ENCODE measurements around the gene RWDD1. TPM values are rescaled to one million over a fixed set of nuclear protein-coding genes. Genes with fewer than 3 reads are reported as not detected.

RWDD1 gene
- polyA plus RNA-seq, 1 experiment = 22.5 TPM

GRCh38 chr6:116557893-116558292 lies 13.4 kb upstream of the RWDD1 start:
- no peaks in the 10 kb centered on the region for H3K36me3 ChIP-seq (ENCODE audit: control insufficient read depth, insufficient read depth, low read length)
- ChIA-PET CTCF (interaction anchor here (0.6 to 9.0 kb wide), 9 partner anchors 8 to 344 kb away, joined by 3 to 127 read pairs (median 8); partner anchors contain the start of gene RWDD1), POLR2A (no interaction called here)
- H3K27me3 ChIP-seq (ENCODE audit: control insufficient read depth, insufficient read depth, low read length) = no peaks in the 10 kb centered on the region
- TF ChIP-seq CTCF (IDR thresholded peaks at IDR 0.05; ENCODE audit: insufficient read depth, low read depth, low read length) = no peak
- peak; percentile 81 for DNase-seq (ENCODE audit: low read depth)
- no peak overlapping the region for H3K4me3 ChIP-seq (ENCODE audit: low read depth, low read length)

- CTCF ChIA-PET = interaction anchor here (0.7 to 9.0 kb wide), 14 partner anchors 11 to 342 kb away, joined by 3 to 127 read pairs (median 16); partner anchors contain the start of genes CALHM5, RWDD1 and TSPYL1
- Histone ChIP-seq H3K4me3 (ENCODE audit: low read depth, low read length) (no peak overlapping the region), H3K27me3 (ENCODE audit: control insufficient read depth, insufficient read depth, low read length) (no peaks in the 10 kb centered on the region), H3K36me3 (ENCODE audit: control insufficient read depth, insufficient read depth, low read length) (no peaks in the 10 kb centered on the region)
- TF ChIP-seq CTCF (IDR thresholded peaks at IDR 0.05; ENCODE audit: insufficient read depth, low read depth, low read length) = no peak
- DNase-seq (ENCODE audit: low read depth) = no peak
- POLR2A ChIA-PET = interaction anchor here (1.5 kb wide), 1 partner anchor 188 kb away, joined by 3 read pairs; no protein-coding TSS in a partner anchor
These were observed 11.2 kb upstream of the RWDD1 start for GRCh38 chr6:116560130-116560529.

- Histone ChIP-seq H3K27me3 (ENCODE audit: control insufficient read depth, insufficient read depth, low read length) (no peaks in the 10 kb centered on the region), H3K4me3 (ENCODE audit: low read depth, low read length) (no peak overlapping the region), H3K36me3 (ENCODE audit: control insufficient read depth, insufficient read depth, low read length) (no peaks in the 10 kb centered on the region)
- DNase-seq (ENCODE audit: low read depth) = no peak
- CTCF ChIA-PET = interaction anchor here (0.6 to 9.0 kb wide), 35 partner anchors 10 to 407 kb away, joined by 3 to 127 read pairs (median 4); partner anchors contain the start of genes CALHM5, RWDD1, TRAPPC3L and TSPYL1
- peak; percentile 77 for TF ChIP-seq CTCF (IDR thresholded peaks at IDR 0.05; ENCODE audit: insufficient read depth, low read depth, low read length)
- POLR2A ChIA-PET = interaction anchor here (1.5 kb wide), 1 partner anchor 190 kb away, joined by 3 read pairs; no protein-coding TSS in a partner anchor
These were observed 9.8 kb upstream of the RWDD1 start for GRCh38 chr6:116561377-116562018.

GRCh38 chr6:116562019-116562403 lies 9.3 kb upstream of the RWDD1 start:
- CTCF ChIA-PET = interaction anchor here (0.6 to 9.0 kb wide), 8 partner anchors 25 to 293 kb away, joined by 3 to 127 read pairs (median 4); no protein-coding TSS in a partner anchor
- POLR2A ChIA-PET = interaction anchor here (0.6 kb wide), 1 partner anchor 440 kb away, joined by 3 read pairs; no protein-coding TSS in a partner anchor
- DNase-seq (ENCODE audit: low read depth) = no peak

More at GRCh38 chr6:116562019-116562403, 9.3 kb upstream of the RWDD1 start:
- no peaks in the 10 kb centered on the region for H3K36me3 ChIP-seq (ENCODE audit: control insufficient read depth, insufficient read depth, low read length)
- TF ChIP-seq CTCF (IDR thresholded peaks at IDR 0.05; ENCODE audit: insufficient read depth, low read depth, low read length) = no peak
- no peaks in the 10 kb centered on the region for H3K27me3 ChIP-seq (ENCODE audit: control insufficient read depth, insufficient read depth, low read length)
- H3K4me3 ChIP-seq (ENCODE audit: low read depth, low read length) = no peak overlapping the region
